Fibroblast of gingiva (primary cell): Measurements from ENCODE around the gene FARP1.

Experiments
- DNase-seq: peaks from one replicate; pipeline ENCODE4 v3.0.0-alpha.2; 2011; ENCODE audit warnings: low read depth

Gene FARP1

DNA sequence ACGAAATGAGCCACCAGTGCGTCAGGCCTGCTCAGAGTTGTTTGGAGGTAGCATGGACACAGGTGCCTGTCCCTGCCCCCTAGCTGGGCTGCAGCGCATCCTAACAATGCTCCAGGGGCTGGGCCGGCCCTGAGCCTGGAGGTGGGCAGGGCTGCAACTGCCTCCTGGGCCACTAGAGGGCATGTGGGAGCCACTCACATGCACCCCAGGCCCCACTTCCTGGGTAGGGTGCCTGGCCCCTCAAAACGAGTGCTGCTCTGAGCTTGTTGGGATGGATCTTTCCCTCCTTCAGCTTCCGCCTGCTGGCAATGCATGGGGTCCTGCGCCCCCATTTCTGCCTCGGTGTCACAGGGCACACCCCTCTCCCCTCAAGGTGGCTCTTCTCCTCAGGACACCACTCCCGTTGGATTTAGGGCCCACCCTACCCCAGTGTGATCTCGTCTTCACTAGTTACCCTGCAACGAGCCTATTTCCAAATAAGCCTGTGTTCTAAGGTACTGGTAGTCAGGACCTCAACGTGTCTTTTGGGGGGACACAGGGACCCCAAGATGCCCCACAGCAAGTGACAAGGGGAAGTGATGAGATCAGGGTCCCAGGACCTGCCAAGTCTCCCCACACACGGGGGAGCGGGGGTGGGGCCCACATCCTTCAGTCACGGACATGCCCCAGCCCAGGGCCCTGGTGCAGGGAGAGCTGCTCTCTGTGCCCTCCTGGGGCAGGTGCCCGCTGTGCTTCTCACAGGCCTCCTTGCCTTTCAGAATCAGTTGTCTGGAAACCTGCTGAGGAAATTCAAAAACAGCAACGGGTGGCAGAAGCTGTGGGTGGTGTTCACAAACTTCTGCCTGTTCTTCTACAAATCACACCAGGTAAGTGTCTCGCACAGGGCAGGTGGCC lies 302.7 kb downstream of the FARP1 start:
- peak; percentile 19 for DNase-seq

DNA sequence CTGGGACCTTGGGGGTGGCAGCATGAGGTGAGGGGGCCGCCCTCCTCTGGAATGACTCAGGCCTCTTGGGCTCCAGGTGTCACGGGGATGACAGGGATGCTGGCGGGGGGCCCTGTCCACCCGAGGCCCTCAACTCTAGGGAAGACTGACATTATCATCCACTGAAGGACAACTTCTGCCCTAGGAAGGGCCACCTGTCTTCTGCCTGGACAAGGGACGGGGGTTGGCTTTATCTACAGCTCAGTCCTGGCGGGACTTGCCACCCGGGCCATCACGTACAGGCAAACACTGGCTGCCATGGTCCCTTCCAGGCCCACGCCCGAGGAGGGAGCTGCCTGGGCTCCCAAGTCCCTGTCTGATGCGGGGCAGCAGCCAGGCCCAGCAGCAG lies 303.3 kb downstream of the FARP1 start:
- DNase-seq, result no peak

DNA sequence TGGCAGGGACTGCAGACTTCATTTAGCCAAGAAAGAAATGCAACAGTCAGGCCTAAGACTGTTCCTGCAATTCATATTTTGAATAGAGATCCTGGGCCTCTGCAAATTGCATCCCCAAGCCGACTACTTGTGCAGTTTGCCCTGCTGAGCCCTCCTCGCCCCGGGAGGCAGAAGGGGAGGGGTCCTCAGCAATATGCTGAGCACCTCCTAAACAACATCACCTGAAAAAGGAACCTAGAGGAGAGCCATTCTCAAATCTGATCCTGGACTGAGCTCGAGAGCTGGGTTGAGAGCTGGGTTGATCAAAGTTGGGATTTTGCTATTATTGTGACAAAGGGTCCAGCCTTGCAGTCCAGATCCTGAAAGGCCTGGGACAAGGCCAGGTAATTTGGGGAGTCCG lies 304.2 kb downstream of the FARP1 start:
- DNase-seq, result no peak

DNA sequence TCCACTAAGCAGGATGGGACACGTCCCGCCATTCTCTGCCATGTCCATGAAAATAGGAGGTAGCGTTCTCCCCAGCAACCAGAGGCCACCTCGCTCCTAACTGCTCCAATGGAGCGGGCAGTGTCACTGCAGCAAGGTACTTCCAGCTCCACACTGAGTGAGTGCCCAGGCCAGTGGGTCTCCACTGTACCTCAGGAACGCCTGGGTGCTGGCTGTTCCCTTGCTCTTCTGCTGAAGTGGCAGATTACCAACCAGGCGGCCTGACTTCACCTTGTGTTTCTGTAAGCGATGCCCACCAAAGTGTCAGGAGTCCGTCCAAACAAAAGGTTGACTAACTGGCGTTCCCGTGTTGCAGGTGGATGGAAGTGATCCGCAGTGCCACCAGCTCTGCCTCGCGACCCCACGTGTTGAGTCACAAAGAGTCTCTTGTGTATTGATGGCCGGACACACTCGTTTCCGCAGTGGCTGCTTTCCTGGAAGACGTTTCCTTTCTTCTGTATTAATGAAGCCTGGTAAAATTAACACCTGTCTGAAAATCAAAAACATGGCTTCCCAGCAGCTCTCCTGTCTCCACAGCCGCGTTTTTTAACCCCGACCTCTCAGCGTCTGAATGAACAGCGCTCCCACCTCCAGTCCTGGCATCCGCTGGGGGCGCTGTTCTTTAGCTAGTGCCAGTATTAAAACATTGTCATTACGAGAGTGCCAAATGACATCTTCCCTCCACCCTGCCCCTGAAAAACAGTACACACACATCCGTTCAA lies 305.2 kb downstream of the FARP1 start:
- DNase-seq, result peak; percentile 23

DNA sequence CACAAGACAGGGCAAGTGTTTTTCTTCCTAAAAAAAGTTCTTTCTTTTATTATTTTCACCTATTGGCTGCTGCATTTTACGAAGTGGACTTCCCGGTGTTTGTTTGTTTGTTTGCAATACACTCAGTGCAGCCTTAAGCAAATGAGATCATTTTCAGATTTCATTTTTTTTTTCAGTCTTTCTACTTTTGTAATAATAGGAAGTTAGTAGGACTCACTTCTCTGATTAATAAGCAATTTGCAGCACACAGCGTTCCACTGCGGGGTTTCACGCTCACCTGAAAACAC lies 305.7 kb downstream of the FARP1 start:
- DNase-seq, result no peak

DNA sequence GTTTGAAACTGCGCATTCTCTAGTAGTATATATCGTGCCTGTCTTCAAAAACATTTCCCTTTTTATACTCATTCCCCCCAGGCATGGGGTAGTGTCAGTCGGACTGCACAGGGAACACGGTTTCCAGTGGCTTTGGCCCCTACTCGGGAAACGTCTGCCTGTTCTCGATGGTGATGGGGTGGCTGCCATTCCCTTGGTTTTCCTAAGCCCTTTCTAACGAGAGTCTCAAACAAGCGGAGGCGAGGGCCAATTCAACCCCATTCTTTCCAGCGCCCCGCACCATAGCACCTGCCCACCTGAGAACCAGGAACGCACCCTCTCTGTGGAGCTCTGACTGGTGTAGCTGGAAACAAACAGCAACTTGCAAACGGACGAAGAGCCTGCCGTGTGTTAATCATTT lies 306.4 kb downstream of the FARP1 start:
- no peak for DNase-seq

DNA sequence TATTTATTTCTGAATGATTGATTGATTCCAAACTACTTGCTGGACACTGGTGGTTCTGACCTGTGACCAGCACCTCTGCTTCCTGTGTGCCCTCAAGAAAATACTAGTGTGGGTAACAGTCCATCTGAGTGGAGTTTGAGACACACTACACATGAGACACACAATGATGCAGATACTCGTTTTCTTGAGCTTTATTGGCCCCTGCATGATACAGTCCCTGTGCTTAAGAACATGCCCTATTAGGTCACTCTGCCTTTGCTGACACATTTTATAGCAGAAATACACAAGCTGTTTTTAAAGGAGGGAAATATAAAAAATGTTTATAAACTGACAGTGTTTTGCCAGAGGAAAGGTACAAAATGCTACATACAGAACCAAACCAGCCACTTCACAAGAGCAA lies 307.1 kb downstream of the FARP1 start:
- DNase-seq, result no peak

DNA sequence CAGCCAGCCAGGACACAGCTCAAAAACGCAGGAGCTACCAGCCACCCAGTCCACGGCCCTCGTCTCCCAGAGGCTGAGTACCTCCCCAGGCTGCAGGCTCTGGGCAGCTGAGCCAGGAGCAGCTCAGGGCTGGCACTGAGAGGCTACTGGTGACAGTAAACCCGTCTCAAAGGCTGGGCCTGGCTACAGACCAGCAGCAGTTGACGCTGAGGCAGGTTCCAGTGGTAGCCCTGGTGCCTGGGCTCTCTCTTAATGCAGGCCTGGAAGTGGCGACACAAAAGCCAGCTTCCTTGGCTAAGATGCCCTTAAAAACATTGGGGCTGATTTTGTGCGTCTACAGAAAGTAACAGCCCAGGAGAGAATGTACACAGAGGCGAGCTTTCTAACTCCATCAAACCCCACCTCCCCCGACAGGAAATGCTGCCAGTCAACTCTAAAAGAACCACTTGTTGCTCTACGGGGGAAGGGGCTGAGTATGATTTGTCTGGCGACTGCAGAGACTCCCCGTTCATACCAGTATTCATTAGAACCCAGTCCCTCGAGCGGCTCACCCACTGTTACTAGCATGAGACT lies 307.7 kb downstream of the FARP1 start:
- DNase-seq, result no peak

DNA sequence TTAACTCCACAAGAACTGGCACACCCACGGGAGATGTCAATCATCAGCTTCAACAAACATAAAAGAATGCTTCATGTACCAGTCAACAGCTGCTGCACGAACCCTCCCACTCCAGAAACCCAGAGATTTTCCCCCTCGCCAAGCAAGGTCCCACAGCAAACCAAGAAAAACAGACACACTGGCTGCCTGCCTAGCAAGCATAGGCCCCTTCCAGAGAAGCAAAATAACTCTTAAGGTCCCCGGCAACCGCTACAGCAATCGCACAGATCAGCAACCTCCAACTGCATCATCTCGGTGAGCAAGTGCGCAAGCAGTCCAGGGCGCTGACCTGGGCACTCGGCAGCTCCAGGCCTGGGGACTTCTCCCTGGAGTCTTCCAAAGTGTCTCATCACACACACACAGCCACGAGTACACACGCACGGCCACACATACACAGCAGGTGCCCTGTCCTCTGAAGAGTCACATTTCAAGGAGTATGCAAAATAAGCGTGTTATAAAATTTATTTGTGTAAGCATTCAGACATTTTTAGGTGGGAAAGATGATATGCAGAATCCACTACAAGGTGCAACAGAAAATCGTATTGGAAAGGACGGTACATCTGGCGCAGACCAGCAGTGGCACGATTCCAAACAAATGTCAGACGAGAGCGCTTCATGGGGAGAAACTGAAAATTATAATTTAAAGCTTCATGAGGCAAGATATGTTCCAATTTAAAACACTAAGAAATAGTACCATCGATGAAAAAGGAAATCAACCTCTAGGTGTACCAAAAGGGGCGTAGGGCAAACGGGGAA lies 309.0 kb downstream of the FARP1 start:
- DNase-seq, result peak; percentile 15

DNA sequence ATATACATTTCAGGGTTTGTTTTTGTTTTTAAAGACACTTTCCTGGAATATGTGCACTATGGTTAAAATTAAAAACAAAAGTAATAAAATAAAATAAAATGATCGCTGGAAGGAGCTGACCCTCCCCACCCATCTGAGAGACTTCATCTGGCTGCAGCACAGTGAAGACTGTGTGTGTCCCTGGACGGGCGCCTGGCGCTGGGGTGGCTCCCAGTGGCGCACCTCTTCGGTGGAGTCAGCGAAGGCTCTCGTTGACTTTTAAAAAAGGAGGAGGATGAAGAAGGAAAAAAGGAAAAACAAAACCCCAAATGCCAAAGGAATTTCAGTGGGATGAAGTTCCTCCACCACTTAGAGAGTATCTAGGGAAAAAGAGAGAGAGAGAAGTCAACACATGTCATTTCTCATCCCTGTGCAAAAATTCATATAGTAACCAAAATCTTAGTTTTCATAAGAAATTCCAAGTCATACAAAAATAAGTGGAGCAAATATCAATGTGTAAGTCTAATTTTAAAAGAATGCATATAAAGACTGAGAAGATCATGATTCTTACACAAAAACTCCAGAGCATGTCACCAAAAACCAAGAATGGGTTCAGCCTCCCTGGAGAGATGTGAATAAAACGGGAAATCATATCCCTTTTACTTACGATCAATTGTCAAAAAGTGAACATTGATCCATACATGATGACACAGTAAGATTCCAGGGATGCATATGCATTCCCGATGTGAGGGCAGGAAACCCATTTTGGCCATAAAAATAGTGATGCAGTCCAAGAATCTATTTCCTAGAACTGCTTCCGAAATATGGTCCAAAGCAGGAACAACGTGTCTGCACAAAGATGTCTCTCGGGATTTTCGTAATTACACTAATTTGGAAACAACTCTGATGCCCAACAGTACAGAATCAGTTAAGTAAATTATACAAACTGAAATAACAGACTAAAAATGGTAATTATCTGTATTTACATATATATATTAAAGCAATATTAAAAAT lies 310.3 kb downstream of the FARP1 start:
- DNase-seq, result peak; percentile 13

DNA sequence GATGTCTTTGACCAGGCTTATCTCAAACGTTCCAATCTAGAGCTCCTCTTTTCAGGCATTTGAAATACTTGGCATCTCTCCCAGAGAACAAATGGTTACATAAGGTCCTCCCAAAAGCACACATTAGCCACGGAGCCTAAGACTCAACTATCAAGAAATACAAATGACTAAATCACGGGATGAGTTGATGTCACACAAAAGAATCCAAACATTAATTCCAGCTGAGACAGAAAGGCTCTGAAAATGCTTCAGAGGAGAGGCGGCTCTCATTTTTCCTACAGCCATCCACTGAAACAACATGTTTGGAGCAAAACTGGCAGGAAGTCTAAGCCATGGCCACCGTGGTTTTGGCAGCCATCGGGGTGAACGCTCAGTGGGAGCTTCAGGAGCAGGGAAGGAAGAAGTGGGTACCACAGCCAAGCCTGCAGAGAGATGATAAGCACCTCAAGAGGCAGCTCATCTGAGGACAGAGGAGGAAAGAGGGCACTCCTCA lies 311.5 kb downstream of the FARP1 start:
- DNase-seq, result peak; percentile 86

DNA sequence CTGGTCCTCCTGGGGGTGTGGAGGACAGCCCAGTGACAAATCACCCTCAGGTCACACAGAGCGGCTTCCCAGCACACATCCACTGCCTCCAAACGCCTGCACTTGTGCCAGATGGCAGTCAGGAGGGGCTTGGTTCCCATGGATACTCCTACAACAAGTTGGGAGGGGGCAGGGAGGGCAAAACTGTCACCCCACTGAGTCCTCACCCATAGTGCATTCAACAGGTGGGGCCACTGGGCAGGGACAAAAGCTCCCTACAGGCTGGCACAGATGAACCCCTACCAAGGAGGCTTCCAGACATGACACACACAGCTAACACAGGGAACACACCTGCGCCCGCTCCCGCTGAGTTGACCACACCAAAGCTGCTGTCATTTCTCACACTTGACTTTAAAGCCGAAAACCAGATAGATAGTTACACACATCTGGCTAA lies 313.5 kb downstream of the FARP1 start:
- no peak for DNase-seq

DNA sequence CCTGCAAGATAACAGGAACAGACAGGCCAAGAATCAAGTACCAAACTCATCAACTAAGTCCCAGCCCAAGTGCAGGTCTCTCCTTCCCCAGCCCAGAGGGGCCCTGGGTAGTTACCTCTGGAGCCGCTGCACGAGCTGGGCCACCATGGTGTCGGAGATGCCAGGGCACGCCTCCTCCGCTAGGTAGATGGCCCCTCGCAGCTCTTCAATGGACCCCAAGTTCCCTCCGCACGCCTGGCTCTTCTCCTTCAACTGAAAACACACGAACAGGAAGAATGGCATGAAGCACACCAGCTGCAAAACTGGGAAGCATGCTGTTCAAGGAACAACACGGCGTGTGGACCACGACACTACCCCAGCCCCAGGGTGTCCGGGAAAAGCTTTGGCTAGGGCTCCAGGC lies 314.2 kb downstream of the FARP1 start:
- no peak for DNase-seq

DNA sequence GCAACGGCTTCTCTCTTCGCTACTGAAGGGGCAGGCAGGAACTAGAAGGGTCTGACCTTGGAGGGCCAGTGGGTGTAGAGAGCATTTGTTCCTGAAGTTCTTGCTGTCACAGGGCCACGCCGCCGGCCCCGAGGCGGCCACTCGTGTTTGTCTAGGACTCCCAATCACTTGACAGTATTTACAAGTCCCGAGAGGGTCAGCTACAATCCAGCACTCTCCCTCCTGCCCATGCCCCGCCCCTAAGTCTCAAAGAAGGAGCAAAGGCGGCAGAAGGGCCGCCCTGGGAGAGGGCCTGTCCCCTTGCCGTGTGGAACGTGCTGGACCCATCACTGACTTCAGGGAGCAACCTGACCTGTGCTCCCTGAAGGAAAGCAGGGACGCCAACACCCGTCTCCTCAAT lies 315.5 kb downstream of the FARP1 start:
- DNase-seq, result no peak

DNA sequence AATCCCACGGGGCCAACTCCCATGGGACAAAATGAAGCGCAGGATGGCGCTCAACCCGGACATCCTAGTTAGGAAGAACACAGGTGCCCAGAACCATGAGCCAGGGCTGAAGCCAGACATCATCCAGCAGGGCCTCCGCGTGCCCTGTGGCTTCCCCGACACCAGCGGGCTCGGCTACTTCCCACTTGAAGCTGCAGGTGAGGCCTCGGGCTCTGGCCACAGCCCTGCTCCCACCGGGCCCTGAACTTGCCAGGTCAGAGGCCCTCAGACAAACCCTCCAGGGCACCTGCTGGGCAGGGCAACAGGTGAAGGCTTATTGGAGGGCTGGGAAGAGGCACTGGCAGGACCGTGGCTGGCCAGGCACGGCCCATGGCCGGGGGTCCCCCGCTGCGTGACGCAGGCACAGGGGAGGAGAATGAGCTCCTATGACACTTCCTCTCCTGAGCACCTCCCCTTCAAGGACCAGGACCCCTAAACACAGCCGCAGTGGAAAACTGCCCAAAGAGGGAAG lies 316.3 kb downstream of the FARP1 start:
- no peak for DNase-seq

DNA sequence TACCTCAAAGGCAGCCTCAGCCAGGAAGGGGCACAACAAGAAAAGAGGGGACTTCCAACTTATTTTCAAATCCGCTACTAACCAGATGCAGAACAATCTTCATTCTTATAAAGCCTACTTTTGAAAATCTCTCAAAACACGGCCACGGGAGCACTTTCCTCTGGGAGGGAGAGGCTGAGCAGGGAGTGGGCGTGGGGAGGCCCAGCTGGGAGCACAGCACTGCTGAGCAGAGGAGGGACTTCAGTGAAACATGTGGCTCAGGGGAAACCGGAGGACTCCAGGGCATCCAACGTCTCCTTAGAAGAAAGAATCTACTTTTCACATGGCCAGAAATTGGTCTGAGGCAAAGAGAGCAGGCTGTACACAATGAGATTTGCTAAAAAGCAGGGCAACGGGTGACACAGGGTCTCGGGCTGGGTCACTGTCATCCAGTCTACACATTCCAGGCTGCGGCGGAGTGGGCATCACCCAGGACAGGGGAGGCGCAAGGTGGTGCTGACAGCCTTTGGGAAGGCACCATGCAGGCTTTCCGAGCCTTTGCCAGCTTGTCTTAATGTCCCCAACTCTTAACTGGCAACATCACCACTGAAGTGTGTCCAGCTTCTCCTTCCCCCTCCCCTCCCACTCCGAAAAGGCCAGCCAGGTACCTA lies 317.0 kb downstream of the FARP1 start:
- DNase-seq, result no peak

DNA sequence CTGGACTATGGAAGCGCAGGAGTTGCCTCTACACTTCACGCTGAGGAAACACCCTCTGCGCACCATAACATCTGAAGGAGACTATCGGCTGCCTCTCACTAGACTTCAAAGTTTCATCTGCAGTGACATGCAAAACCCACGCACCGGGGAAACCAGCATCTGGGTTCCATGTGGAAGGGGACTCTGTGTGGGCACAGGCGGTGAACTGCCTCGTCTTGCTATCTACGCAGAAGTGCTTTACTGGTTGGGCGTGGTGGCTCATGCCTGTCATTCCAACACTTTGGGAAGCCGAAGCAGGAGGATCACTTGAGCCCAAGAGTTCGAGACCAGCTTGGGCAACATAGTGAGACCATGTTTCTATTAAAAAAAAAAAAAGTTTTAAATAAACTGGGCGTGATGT lies 317.6 kb downstream of the FARP1 start:
- no peak for DNase-seq

DNA sequence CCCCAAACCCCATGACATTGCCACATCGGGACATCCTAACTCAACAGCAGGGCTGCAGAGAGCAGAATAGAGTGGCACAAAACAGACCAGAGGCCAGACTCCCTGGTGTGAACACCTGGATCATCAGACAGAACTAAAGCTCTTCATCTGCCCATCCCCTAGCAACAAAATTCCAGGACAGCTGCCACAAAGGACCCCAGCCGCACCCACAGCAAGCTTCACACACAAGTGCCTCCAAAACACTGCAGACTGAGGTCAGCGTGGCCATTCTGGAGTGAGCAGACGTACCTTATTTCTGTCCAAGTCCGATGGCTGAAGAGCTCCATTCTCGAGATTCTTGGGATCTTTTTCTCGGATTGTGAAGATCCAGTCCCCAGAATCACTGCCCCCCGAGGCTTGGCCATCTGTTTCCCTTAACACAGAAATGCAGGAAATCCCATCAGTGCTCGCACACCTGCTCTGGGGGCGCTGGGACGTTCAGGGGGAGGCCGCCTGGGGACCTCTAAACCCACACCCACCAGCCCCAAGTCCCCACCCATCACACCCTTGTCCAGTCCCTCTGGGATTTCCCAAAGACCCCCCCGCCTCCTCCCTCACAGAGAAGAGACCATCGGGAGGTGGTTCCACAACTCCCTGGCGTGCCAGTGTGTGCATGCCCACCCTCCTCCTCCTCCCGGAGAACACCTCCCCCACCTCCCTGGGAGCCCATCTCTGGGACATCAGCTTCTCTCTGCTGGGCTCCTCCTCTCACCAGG lies 318.8 kb downstream of the FARP1 start:
- no peak for DNase-seq

DNA sequence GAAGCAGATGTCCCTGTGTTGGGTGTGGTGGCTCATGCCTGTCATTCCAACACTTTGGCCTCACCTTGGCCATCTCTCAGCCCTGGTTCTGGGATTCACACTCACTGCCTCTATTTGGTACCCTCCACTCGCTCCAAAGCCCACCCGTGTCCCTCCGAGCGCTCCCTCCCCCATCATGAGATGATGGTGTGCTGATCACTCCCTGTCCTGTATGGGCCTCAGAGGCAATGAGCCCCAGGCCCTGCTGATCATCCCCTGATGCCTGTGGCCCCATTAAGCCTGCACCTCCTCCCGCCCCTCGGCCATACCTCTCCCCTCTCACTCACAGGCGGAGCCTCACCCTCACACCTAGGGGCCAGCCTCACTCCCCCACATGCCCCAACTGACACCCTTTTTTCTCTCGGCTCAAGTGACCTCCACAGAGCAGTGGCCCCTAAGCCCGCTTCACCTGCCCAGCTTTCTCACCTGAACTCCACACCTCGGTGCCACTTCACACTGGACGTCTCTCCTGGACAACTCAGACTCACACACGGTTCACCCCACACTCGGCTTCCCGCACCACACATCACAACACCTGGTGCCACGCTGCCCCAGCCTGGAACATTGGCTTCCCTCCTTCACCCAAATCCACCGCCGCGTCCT lies 319.5 kb downstream of the FARP1 start:
- DNase-seq, result no peak
